ENCODE results near the gene LMF1.
"Not testable (repeated sequence)": the region's sequence is repeated elsewhere in the genome, so short reads cannot be mapped to it uniquely, and the experiment has no call there.

LMF1 gene

DNA sequence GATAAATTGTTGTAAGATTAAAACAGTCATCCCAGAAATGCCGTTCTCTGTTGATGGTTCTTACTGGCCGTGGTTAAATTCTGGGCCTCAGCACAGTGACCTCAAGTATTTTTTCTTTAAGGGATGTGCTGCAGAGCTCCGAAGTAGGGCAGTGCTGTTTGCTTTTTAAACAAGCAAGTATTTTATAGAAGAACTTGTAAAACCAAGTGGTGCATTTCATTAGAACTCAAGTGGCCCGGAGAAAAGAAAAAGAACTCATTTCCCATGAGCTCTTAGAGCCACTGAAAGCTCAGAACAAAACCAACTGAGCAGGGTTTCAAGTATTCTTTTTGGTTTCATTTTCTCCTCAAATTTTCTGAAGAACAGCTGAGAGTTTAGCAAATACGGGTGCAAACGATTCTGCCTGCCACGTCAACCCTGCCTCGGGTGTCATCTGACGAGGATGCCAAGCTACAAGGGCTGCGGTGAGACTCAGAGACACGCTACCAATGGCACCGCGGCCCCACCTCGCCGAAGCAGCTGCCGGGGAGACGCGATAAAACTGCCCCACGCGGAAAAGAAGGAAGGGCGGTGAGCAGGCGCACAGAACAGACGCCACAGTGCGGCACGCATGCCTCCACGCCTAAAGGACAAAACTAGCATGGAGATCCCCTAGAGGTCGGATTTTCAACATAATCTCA is 6.3 kb downstream of the LMF1 start:
- H3K4me3 ChIP-seq (ENCODE audit: low read depth, low read length), result peak overlapping the region; percentile 34
- TF ChIP-seq, protein P1, sequence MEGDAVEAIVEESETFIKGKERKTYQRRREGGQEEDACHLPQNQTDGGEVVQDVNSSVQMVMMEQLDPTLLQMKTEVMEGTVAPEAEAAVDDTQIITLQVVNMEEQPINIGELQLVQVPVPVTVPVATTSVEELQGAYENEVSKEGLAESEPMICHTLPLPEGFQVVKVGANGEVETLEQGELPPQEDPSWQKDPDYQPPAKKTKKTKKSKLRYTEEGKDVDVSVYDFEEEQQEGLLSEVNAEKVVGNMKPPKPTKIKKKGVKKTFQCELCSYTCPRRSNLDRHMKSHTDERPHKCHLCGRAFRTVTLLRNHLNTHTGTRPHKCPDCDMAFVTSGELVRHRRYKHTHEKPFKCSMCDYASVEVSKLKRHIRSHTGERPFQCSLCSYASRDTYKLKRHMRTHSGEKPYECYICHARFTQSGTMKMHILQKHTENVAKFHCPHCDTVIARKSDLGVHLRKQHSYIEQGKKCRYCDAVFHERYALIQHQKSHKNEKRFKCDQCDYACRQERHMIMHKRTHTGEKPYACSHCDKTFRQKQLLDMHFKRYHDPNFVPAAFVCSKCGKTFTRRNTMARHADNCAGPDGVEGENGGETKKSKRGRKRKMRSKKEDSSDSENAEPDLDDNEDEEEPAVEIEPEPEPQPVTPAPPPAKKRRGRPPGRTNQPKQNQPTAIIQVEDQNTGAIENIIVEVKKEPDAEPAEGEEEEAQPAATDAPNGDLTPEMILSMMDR (IDR thresholded peaks at IDR 0.05; ENCODE audit: control insufficient read depth, extremely low read depth, insufficient read depth), result no peak
- peak; percentile 73 for DNase-seq (ENCODE audit: low read depth)

DNA sequence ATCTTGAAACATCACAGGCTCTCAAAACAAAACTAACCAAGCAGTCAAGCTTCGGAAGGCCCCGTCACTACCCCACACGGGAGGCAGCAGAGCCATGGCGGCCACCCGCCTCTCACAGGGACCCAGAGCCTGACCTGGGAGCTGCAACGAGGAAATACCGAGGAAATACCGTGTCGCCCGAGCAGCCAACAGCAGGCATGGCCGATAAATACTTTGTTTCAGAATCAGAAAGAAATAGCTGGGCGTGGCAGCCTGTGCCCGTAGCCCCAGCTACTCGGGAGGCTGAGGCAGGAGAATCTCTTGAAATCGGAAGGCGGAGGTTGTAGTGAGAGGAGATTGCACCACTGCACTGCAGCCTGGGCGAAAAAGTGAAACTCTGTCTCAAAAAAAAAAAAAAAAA is 6.9 kb downstream of the LMF1 start:
- TF ChIP-seq, protein P1 (IDR thresholded peaks at IDR 0.05; ENCODE audit: control insufficient read depth, extremely low read depth, insufficient read depth), result no peak
- H3K4me3 ChIP-seq (ENCODE audit: low read depth, low read length), result peak overlapping the region; percentile 34
- DNase-seq (ENCODE audit: low read depth), result no peak

DNA sequence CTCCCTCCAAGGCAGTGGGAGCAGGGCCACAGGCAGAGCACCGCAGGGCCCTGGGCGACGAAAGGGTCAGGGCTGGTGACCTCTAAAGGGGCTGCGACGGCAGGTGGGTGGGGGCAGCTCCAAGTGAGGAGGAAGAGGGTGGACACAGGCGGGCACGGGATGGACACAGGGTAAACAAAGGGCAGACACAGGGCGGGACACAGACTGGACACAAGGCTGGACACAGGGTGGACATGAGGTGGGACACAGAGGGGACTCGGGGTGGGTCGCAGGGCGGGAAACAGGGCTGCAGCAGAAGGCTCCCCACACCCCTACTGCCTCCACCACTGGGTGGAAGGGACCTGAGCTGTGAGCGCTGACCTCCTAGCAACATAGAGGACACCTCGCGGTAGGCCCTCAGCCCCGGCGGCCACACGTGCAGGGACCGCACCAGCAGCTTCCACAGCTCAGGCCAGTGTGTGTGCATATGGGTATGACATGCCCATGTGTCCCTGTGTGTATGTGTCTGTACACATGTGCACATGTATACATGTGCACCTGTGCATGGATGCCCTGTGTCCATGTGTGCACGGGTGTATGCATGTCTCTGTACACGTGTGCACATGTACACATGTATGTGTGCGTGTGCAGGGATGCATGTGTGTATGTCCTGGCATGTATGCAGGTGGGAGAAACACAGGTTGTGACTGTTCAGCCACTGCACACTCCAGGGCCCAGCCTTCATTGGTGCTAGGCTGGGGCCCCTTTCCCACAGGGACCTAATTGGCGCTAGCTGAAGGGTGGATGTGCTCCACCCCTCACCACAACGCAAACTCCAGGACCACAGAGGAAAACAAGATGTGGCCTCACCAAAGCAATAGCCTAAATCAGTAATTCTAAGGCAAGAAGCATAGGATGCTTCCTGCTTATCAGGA is 7.6 kb downstream of the LMF1 start:
- no peak overlapping the region for H3K4me3 ChIP-seq (ENCODE audit: low read depth, low read length)
- TF ChIP-seq, protein P1 (IDR thresholded peaks at IDR 0.05; ENCODE audit: control insufficient read depth, extremely low read depth, insufficient read depth), result no peak
- DNase-seq (ENCODE audit: low read depth), result no peak

DNA sequence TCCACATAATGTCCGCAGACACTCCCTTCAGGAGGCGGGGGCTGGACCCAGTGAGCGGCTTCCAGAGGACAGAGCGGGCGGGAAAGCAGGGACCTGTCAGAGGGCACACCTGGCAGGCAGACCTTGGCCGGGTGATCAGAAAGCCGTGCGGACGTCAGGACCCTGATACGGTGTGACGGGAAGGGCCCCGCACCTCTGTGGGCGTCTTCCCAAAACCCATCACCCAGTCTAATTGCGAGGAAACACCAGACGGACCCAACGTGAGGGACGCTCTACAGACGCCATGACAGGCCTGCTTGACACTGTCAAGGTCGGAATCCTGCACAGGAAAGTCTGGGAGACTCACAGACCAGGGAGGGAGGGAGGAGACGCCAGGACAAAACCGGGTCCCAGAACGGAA is 8.4 kb downstream of the LMF1 start:
- TF ChIP-seq, protein P1 (IDR thresholded peaks at IDR 0.05; ENCODE audit: control insufficient read depth, extremely low read depth, insufficient read depth), result no peak
- no peak overlapping the region for H3K4me3 ChIP-seq (ENCODE audit: low read depth, low read length)
- no peak for DNase-seq (ENCODE audit: low read depth)

DNA sequence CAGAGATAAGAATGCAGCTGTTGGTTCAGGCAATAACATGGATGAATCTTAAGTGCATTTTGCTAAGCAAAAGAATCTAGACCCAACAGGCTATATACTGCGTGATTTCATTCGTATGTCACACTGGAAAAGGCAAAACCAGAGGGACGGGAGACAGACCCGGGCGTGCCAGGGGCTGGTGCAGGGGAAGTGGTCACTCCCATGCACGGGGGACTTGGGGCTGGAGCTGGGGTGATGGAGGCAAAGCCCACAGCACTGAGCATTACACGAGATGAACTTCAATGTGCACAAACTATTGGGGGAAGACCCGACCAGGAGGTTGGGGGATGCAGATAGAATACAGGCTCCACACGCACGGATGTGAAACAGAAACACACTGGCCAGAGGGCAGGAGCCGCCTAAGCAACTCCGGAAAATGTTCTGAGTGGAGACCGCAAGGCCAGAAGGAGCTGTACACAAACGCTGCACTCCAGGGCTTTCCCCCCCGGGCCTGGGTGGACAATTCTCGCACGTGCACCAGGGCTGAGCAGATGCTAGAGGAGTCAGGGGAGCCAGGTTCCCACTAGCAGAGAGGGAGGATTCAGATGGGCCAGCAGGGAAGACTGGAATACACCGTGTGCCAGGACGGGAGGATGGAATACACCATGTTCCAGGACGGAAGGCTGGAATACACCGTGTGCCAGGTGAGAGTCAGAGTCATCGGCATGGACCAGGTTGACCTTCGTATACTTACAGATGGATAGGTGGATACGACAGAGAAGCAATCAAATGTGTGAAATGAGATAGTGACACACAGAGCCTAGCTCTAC is 11.3 kb downstream of the LMF1 start:
- no peak overlapping the region for H3K4me3 ChIP-seq (ENCODE audit: low read depth, low read length)
- no peak for DNase-seq (ENCODE audit: low read depth)
- TF ChIP-seq, protein P1 (IDR thresholded peaks at IDR 0.05; ENCODE audit: control insufficient read depth, extremely low read depth, insufficient read depth), result no peak

DNA sequence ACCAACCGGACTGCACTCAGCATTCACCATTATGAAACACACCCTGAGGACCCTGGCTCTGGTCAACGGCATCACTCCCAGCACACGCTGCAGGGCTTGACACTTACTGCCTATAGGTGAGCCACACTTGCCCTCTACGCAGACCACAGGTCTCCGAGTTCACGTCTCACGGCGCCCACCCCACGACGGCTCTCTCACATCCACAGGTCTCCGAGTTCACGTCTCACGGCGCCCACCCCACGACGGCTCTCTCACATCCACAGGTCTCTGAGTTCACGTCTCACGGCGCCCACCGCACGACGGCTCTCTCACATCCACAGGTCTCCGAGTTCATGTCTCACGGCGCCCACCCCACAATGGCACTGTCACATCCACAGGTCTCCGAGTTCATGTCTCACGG is 15.0 kb downstream of the LMF1 start:
- not testable (repeated sequence) for H3K4me3 ChIP-seq (ENCODE audit: low read depth, low read length); DNase-seq (ENCODE audit: low read depth)

DNA sequence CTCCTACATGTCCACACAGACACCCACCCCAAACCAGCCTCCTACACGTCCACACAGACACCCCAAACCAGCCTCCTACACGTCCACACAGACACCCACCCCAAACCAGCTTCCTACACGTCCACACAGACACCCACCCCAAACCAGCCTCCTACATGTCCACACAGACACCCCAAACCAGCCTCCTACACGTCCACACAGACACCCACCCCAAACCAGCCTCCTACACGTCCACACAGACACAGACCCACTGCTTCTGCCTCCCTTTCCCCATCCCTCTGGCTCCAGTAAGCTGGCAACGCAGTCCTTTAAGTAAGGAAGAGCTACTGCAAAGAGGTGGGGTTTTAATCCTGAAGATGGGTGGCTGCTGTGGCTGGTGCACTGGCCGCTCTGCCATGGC is 17.0 kb downstream of the LMF1 start:
- not testable (repeated sequence) for DNase-seq (ENCODE audit: low read depth); H3K4me3 ChIP-seq (ENCODE audit: low read depth, low read length)

Measured in LNCaP clone FGC (cell line).